Lower lobe of right lung (tissue), 2 donors: ENCODE results near the gene GFOD2. TPM values are rescaled to one million over a fixed set of nuclear protein-coding genes. Genes with fewer than 3 reads are reported as not detected.
"Not testable (repeated sequence)": the region's sequence is repeated elsewhere in the genome, so short reads cannot be mapped to it uniquely, and the experiment has no call there.

Experiments used
- ATAC-seq, 2 donors: fragments of 200-7000 bp; cut with Tn5 transposase; one replicate each; pipeline ENCODE4 v1.9.1; 2020 to 2022; ENCODE audit warnings: mild to moderate bottlenecking in 2 of 2, moderate library complexity in 2 of 2
- DNase-seq: peaks from one replicate; pipeline ENCODE4 v3.0.0-alpha.2; 2020
- H3K27ac ChIP-seq: fragments of 200-600 bp; one replicate; pipeline ENCODE4 v1.8.0; 2022
- H3K27me3 ChIP-seq: fragments of 200-600 bp; one replicate; pipeline ENCODE4 v1.8.0; 2022; ENCODE audit warnings: low read depth
- H3K36me3 ChIP-seq: fragments of 200-600 bp; one replicate; pipeline ENCODE4 v1.8.0; 2022; ENCODE audit warnings: mild to moderate bottlenecking
- H3K4me1 ChIP-seq: fragments of 200-600 bp; one replicate; pipeline ENCODE4 v1.8.0; 2022
- H3K4me3 ChIP-seq: fragments of 200-600 bp; one replicate; pipeline ENCODE4 v1.8.0; 2022; ENCODE audit warnings: mild to moderate bottlenecking
- H3K9me3 ChIP-seq: fragments of 200-600 bp; one replicate; pipeline ENCODE4 v1.8.0; 2022
- intact Hi-C: fragments of 100-400 bp; cut with DNase I; formaldehyde crosslinking; loops from one replicate; pipeline ENCODE4 v1.11.0; 2022
- total RNA-seq: library from RNA; stranded (reverse); fragmentation: NEBNext Ultra II Directional; extraction: Animal tissue kit (Norgen Biotek cat#: 25700); gene quantifications from one replicate; pipeline ENCODE4 v1.2.1, GENCODE V29; 2021
- TF ChIP-seq, protein P1 (sequence below): fragments of 200-600 bp; IDR thresholded peaks from one replicate; pipeline ENCODE4 v1.8.0; 2022; ENCODE audit warnings: antibody characterized with exemption, mild to moderate bottlenecking
- donor health status: DM: no; HTN: yes; CAD: no; lungs with severe emphysema.

The GFOD2 gene
- total RNA-seq, 1 donor from 2014 or later = 18.9 TPM

DNA sequence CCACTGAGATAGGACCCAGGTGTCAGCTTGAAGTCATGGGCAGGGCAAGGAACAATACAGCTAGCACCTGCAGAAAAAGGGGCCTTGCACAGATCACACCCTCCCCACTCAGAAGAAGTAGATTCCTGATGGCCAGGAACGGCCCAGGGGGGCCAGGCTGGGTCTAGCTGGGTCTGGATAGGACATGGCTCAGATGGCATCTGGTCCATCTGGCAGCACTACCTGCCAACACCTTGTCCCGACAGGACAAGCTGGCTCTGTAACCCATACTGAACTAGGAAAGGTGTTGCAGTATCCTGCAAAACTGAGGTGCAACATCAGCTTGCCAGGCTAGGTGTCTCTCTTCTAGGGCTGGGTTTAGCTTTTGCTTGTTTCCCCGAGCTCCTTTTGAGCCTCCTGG is 38.9 kb upstream of the GFOD2 start:
- DNase-seq = no peak
- intact Hi-C loops = no loop called here
- H3K36me3 ChIP-seq = peaks cover 19% of the 10 kb centered on the region
- H3K4me3 ChIP-seq = no peak overlapping the region
- H3K4me1 ChIP-seq = no peaks in the 10 kb centered on the region
- no peaks in the 10 kb centered on the region for H3K27me3 ChIP-seq
- TF ChIP-seq, protein P1, sequence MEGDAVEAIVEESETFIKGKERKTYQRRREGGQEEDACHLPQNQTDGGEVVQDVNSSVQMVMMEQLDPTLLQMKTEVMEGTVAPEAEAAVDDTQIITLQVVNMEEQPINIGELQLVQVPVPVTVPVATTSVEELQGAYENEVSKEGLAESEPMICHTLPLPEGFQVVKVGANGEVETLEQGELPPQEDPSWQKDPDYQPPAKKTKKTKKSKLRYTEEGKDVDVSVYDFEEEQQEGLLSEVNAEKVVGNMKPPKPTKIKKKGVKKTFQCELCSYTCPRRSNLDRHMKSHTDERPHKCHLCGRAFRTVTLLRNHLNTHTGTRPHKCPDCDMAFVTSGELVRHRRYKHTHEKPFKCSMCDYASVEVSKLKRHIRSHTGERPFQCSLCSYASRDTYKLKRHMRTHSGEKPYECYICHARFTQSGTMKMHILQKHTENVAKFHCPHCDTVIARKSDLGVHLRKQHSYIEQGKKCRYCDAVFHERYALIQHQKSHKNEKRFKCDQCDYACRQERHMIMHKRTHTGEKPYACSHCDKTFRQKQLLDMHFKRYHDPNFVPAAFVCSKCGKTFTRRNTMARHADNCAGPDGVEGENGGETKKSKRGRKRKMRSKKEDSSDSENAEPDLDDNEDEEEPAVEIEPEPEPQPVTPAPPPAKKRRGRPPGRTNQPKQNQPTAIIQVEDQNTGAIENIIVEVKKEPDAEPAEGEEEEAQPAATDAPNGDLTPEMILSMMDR = no peak
- no peaks in the 10 kb centered on the region for H3K9me3 ChIP-seq
- no peak for ATAC-seq
- H3K27ac ChIP-seq = no peak overlapping the region

DNA sequence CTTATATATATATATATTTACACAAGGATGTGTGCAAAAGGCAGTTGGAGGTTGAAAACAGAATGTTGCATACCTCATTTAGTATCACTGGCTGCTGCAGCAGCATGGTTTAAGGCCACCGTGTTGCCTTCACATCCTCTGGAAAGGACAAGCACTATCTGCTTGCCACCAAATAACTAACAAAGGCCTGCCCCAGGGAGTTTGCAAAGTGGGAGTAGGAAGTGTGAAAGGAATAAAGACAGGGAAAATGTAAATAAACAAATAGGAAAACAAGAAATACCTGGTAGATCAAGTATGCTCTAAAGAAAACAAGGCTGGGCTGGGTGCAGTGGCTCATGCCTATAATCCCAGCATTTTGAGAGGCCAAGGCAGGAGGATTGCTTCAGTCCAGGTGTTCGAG is 33.5 kb upstream of the GFOD2 start:
- intact Hi-C loops = no loop called here
- no peak for ATAC-seq

DNA sequence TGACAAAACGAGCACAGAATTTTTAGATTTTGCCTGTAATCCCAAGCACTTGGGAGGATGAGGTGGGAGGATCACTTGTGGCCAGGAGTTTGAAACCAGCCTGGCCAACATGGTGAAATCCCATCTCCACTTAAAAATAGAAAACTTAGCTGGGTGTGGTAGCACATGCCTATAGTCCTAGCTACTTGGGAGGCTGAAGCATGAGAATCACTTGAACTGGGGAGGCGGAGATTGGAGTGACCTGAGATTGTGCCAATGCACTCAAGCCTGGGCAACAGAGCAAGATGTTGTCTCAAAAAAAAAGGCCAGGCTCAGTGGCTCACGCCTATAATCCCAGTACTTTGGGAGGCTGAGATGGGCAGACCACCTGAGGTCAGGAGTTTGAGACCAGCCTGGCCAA is 32.2 kb upstream of the GFOD2 start:
- H3K4me1 ChIP-seq, H3K27me3 ChIP-seq, H3K9me3 ChIP-seq, H3K4me3 ChIP-seq, H3K27ac ChIP-seq, intact Hi-C loops, H3K36me3 ChIP-seq, DNase-seq: not testable (repeated sequence)
- ATAC-seq = peak in 1 of 2 donors; percentile 43

More for the DNA sequence above, 33.5 kb upstream of the GFOD2 start:
- H3K9me3 ChIP-seq = no peaks in the 10 kb centered on the region
- H3K36me3 ChIP-seq = no peaks in the 10 kb centered on the region
- no peaks in the 10 kb centered on the region for H3K4me1 ChIP-seq
- no peak overlapping the region for H3K4me3 ChIP-seq
- no peak overlapping the region for H3K27ac ChIP-seq
- TF ChIP-seq, protein P1 = no peak
- H3K27me3 ChIP-seq = no peaks in the 10 kb centered on the region
- DNase-seq = no peak

DNA sequence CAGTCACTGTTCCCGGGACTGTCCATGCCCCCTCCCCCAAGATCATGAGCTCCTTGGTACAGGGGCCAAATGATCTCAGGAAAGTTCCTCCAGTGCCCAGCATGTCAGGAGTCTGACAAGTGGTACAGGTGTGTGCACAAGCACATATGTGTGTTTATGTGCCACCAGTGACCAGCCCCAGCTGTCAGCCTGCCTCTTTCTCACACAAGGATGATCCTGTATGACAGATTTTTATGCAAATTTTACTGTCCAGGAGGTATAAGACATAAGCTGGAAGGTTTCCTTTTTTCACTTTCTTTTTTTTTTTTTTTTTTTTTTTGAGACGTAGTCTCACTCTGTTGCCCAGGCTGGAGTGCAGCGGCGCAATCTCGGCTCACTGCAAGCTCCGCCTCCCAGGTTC is 31.4 kb upstream of the GFOD2 start:
- intact Hi-C loops = no loop called here
- TF ChIP-seq, protein P1 = no peak

DNA sequence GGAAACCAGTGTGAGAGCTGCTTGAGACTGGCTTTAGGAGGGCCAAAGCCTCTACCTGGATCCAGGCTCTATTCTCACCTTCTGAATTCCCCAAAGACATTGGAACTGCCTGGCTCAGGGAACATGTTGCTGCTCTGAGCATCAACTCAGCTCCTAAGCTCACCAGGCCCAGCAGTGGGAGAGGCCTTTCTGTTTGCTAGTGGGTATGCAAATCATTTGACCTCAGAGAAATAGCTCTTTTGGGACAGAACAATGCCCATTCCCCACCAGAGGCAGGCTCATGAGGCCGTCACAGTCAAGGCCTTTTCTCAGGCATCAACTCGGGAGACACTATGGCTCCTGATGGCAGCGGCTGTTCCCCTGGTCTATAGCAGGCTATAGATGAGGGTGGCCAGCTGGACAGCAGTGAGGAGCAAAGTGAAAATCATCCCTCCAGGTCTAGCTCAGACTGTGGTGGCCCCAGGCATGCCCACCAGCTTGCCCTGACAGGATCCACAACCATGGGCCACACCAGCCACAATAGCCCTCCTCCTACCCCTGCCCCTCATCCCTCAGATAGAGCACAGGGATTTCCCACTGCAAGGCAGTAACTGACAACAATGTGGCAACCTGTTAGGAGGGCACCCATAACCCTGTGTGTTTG is 30.4 kb upstream of the GFOD2 start:
- H3K9me3 ChIP-seq = no peaks in the 10 kb centered on the region
- H3K4me3 ChIP-seq = no peak overlapping the region
- no peaks in the 10 kb centered on the region for H3K4me1 ChIP-seq
- intact Hi-C loops = no loop called here
- ATAC-seq = no peak
- TF ChIP-seq, protein P1 = no peak
- DNase-seq = no peak
- no peaks in the 10 kb centered on the region for H3K27me3 ChIP-seq
- H3K36me3 ChIP-seq = peaks cover 2% of the 10 kb centered on the region
- H3K27ac ChIP-seq = no peak overlapping the region

More for the DNA sequence above, 31.4 kb upstream of the GFOD2 start:
- no peaks in the 10 kb centered on the region for H3K27me3 ChIP-seq
- H3K4me3 ChIP-seq = no peak overlapping the region
- H3K36me3 ChIP-seq = no peaks in the 10 kb centered on the region
- ATAC-seq = no peak
- no peak for DNase-seq
- H3K4me1 ChIP-seq = no peaks in the 10 kb centered on the region
- H3K9me3 ChIP-seq = no peaks in the 10 kb centered on the region
- no peak overlapping the region for H3K27ac ChIP-seq

DNA sequence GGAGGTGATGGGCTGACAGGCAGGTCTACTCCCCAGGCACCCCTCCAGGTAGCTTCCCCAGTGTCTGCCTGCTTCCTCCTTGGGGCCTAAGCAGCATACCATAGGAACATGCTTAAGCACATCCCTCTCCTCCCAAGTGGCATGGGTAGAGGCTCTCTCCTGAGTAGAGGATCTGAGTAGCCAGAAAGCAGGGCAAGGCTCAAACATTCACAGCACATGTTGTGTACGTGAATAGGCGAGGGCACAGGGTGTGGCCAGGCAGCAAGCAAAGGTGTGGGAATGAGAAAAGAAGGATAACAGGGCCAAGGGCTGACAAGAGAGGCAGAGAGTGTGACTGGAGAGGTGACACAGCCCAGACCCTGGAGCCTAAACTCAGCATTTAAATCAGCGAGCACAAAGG is 29.7 kb upstream of the GFOD2 start:
- DNase-seq (no peak), ATAC-seq (no peak)
- Histone ChIP-seq H3K9me3 (no peaks in the 10 kb centered on the region), H3K4me3 (no peak overlapping the region), H3K36me3 (peaks cover 9% of the 10 kb centered on the region), H3K27me3 (no peaks in the 10 kb centered on the region), H3K27ac (no peak overlapping the region), H3K4me1 (no peaks in the 10 kb centered on the region)
- intact Hi-C loops = no loop called here
- TF ChIP-seq, protein P1 = no peak
